22Rv1 (cell line): ENCODE measurements around the gene LYSMD1.

Experiments used
- ZFX ChIP-seq: fragments of 450-650 bp; IDR thresholded peaks from 2 replicates; pipeline ENCODE4 v1.6.1; 2017; ENCODE audit warnings: antibody characterized with exemption, borderline replicate concordance
- TF ChIP-seq, protein P1 (sequence below): fragments of 450-650 bp; IDR thresholded peaks from 2 replicates; pipeline ENCODE4 v1.5.1; 2017; ENCODE audit warnings: mild to moderate bottlenecking

DNA sequence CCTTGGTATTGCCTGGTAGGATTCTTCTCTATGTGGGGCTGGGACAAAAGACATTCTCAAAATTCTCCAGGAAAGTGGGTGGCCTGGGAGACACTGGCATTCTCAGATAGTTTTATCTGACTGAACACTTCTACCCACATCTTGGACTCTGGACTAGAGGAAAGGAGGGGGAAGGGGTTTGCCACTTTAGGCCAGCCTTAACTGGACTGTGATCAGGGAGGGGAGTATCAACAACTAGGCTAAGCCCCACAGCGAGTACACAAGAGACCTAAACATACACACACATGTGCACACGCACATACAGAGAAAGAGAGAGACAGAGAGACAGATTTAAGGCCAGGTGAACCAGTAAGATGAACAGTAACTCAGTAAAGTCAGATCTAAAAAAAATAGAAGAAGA is 18.0 kb downstream of the LYSMD1 start:
- TF ChIP-seq, protein P1, sequence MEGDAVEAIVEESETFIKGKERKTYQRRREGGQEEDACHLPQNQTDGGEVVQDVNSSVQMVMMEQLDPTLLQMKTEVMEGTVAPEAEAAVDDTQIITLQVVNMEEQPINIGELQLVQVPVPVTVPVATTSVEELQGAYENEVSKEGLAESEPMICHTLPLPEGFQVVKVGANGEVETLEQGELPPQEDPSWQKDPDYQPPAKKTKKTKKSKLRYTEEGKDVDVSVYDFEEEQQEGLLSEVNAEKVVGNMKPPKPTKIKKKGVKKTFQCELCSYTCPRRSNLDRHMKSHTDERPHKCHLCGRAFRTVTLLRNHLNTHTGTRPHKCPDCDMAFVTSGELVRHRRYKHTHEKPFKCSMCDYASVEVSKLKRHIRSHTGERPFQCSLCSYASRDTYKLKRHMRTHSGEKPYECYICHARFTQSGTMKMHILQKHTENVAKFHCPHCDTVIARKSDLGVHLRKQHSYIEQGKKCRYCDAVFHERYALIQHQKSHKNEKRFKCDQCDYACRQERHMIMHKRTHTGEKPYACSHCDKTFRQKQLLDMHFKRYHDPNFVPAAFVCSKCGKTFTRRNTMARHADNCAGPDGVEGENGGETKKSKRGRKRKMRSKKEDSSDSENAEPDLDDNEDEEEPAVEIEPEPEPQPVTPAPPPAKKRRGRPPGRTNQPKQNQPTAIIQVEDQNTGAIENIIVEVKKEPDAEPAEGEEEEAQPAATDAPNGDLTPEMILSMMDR = no peak
- no peak for TF ChIP-seq ZFX
